Measurements from ENCODE around the gene OR2T3.
"Not testable (repeated sequence)": the region's sequence is repeated elsewhere in the genome, so short reads cannot be mapped to it uniquely, and the experiment has no call there.

GRCh38 chr1:248475660-248476059 is 2.5 kb downstream of the OR2T3 start:
- TF ChIP-seq CTCF, POLR2A (IDR thresholded peaks at IDR 0.05): not testable (repeated sequence)

Data from heart left ventricle (tissue), 13 donors.